HG03066 (cell line): Measurements from ENCODE around the gene TRIM50.
A peak's percentile ranks its signal among the peaks of the same experiment; 100 is the strongest.
"Not testable (repeated sequence)": the region's sequence is repeated elsewhere in the genome, so short reads cannot be mapped to it uniquely, and the experiment has no call there.

Source experiments
- ATAC-seq: cut with Tn5 transposase; IDR thresholded peaks from one replicate; pipeline ENCODE4 v1.9.1; 2021; ENCODE audit warnings: low read depth; ENCODE audit not compliant: unreplicated experiment

Gene TRIM50

GRCh38 chr7:73318656-73319204 lies 9.2 kb downstream of the TRIM50 start:
- ATAC-seq = not testable (repeated sequence)

DNA sequence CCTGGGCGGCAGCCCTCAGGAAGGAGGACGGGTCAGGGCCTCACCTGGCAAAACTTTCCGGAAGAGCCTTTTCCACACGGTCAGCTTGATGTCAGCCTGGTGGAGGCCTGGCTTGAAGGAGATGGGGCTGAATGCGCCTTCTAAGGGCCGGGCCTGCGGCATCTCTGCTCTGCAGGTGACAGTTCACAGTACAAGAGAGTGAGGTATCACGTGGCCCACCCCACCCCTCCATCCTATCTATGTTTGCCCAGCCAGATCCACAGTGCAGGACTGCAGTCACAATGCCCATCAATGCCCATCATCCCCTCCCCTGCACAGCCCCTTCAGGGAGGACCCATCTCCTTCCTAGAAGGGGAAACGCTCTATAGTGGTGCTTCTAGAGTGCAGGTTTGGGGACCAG lies 11.4 kb downstream of the TRIM50 start:
- ATAC-seq = no peak

DNA sequence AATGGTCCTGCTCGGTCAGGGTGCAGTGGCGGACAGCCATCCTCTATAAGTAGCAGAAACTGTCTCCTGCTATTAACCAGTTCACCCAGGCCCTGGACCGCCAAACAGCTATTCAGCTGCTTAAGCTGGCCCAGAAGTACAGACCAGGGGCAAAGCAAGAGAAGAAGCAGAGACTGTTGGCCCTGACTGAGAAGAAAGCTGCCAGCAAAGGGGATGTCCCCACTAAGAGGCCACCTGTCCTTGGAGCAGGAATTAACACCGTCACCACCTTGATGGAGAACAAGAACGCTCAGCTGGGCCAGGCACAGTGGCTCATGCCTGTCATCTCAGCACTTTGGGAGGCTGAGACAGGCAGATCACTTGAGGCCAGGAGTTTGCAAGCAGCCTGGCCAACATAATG lies 13.6 kb downstream of the TRIM50 start:
- ATAC-seq = no peak

GRCh38 chr7:73313521-73313906 lies 14.4 kb downstream of the TRIM50 start:
- ATAC-seq = no peak

DNA sequence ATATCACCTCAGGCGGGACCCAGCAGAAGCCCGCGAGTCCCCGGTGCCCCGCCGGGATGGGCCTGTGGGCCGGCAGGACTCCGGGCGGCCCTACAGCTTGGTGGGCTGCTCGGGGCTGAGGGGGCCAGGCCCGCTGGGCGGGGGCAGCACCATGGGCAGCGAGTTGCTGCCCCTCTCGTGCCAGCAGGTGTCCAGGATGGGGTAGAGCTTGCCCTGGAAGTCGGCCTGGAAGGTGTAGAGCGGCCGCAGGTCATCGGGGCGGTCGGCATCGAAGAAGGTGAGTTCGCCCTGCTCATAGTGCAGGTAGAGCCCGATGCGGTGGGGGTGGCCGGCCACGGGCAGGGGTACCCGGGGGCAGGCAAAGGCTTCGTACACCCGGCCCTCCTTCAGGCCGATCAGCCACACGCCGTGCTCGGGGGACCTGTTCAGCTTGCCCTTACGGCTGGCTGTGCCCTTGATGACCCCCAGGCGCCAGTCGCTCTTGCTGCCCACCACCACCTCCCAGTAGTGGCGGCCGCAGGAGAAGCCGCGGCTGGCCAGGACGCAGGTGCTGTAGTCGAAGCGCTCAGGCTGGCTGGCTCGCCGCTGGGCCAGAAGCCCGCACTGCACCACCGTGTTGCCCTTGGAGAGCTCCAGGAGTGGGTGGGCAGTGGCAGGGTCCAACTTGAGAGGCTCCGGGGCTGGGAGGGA lies 14.9 kb downstream of the TRIM50 start:
- ATAC-seq = no peak

- ATAC-seq = not testable (repeated sequence)
These were observed 16.5 kb downstream of the TRIM50 start for GRCh38 chr7:73311421-73311820.

GRCh38 chr7:73308665-73309214 lies 19.1 kb downstream of the TRIM50 start, which contains the start of gene NSUN5:
TSS of gene NSUN5 (minus strand) at chr7:73308826. CDS start at chr7:73308790, 36 bp downstream.
- peak; percentile 82 for ATAC-seq

GRCh38 chr7:73308074-73308664 lies 19.7 kb downstream of the TRIM50 start:
- ATAC-seq = peak; percentile 31

- ATAC-seq = no peak
These were observed 20.4 kb downstream of the TRIM50 start for GRCh38 chr7:73307436-73307835.

- not testable (repeated sequence) for ATAC-seq
These were observed 23.1 kb downstream of the TRIM50 start for GRCh38 chr7:73304612-73305387.

DNA sequence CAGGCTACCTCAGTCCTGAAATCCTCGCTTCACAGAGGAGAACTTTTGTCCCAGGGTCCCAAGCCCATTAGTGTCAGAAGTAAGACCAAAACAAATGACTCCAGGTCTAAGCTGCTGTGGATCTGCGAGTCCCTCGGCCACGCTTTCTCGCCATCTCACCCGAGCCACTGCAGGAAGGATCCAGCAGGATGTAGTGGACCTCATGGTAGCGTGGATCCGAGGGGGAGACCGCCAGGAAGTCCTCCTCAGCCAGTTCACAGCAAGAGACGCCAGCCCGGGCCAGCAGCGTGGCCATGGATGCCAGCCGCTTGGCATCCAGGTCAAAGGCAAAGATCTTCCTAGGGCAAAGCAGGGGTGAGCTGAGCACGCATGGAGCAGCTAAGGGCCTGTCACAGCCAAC lies 23.8 kb downstream of the TRIM50 start:
- no peak for ATAC-seq

- no peak for ATAC-seq
These were observed 24.3 kb downstream of the TRIM50 start for GRCh38 chr7:73303546-73303945.

- not testable (repeated sequence) for ATAC-seq
These were observed 25.0 kb downstream of the TRIM50 start for GRCh38 chr7:73302846-73303245.

DNA sequence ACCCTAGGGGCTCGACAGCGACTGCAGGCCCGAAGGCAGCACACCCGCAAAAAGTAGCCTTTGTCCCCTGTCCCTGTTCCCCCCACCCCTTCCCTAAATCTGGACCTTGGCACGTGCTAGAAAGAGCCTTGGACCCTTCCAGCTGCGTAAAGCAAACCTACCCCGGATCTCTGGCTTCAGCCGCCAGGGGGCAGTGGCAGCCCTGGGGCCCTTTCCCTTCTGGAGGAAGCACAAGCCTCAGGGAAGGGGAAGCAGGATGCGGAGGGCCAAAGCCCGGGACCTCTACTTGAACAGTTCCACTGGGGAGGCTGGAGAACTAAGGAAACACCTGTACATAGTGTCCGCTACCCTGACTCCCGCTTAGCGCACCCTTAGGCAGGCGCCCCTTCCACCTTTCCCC lies 26.8 kb downstream of the TRIM50 start:
- not testable (repeated sequence) for ATAC-seq

DNA sequence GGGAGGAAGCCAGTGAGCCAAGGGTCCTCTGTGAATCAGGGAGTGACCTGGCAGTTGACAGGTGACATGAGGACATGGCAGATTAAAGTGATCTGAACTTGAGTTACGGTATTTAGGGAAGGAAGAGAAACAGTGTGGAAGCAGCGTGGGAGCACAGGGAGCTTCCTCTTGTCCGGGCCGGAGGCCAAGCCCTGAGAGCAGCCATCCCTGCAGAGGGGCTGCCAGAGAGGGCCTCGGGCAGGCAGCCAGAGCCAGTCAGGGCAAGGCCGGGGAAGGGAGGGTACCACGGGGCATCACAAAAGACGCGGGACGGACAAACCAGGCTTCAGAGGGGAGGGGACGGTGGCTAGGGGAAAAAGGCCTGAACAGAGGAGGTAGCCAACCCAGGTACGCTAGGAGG lies 28.1 kb downstream of the TRIM50 start:
- not testable (repeated sequence) for ATAC-seq

DNA sequence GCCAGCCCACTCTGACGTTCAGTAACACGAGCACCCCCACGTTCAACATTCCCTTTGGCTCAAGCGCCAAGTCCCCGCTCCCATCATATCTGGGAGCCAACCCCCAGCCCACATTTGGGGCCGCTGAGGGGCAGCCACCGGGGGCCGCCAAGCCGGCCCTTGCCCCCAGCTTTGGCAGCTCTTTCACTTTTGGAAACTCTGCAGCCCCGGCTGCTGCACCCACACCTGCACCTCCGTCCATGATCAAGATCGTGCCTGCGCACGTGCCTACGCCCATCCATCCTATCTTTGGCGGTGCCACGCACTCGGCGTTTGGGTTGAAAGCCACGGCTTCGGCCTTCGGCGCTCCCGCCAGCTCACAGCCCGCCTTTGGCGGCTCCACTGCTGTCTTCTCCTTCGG lies 30.2 kb downstream of the TRIM50 start:
- ATAC-seq = not testable (repeated sequence)

- not testable (repeated sequence) for ATAC-seq
These were observed 30.6 kb downstream of the TRIM50 start for GRCh38 chr7:73297235-73297634.

GRCh38 chr7:73277210-73277609 lies 50.7 kb downstream of the TRIM50 start:
- ATAC-seq = not testable (repeated sequence)

DNA sequence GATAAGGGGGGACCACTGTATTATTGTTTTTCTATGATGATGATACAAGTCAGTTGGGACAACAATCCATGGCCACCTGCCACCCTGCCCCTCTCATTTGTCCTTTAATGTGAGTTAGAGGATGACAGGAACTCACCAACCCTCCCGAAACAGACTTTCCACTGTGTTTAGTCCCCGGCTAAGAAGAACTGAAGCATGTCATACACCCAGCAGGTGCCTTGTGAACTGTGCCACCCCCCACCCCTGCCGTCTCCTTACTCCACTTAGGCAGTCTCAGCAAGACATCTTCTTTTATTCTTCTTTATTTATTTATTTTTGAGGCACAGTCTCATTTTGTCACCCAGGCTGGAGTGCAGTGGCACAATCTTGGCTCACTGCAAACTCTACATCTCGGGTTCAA lies 60.1 kb downstream of the TRIM50 start:
- ATAC-seq = not testable (repeated sequence)

GRCh38 chr7:73266719-73267368 lies 61.0 kb downstream of the TRIM50 start:
- peak; percentile 83 for ATAC-seq
